H1 (cell line): Measurements from ENCODE around the gene PRRT1B. TPM values are rescaled to one million over a fixed set of nuclear protein-coding genes. Genes with fewer than 3 reads are reported as not detected.

Experiments used
- CTCF ChIA-PET: fragments of 300-600 bp; sonication (Branson Sonifier 250); formaldehyde crosslinking; loops from one replicate; lab custom pipeline; 2021; ENCODE audit not compliant: partially characterized antibody; lab: Charles Lee
- POLR2A ChIA-PET: fragments of 300-600 bp; sonication (Branson Sonifier 250); formaldehyde crosslinking; loops from one replicate; lab custom pipeline; 2021; ENCODE audit warnings: inconsistent platforms; ENCODE audit not compliant: partially characterized antibody; lab: Charles Lee
- DNase-seq, 2 experiments: peaks; one replicate each; pipeline versions ENCODE4 v3.0.0 to v3.0.0-alpha.2; 2010 to 2022; ENCODE audit warnings: low spot score in 2 of 2, low read depth in 1 of 2, mixed read lengths in 1 of 2
- FAIRE-seq: peaks from 2 replicates; lab custom pipeline; 2011; peaks lifted over from hg19 to GRCh38; lab: Jason Lieb, UNC
- H2AFZ ChIP-seq: 2 replicates; pipeline ENCODE4 v1.8.1; 2012; ENCODE audit warnings: low read length, inconsistent platforms
- H2AK5ac ChIP-seq: 2 replicates; pipeline ENCODE4 v1.6.1; 2013; ENCODE audit warnings: low read depth, low read length
- H2BK120ac ChIP-seq: replicated peaks from 2 replicates; pipeline ENCODE3; 2013; ENCODE audit warnings: low read depth, low read length, inconsistent platforms
- H2BK12ac ChIP-seq: 2 replicates; pipeline ENCODE4 v1.6.1; 2013; ENCODE audit warnings: low read depth, low read length
- H2BK15ac ChIP-seq: 2 replicates; pipeline ENCODE4 v1.6.1; 2013; ENCODE audit warnings: low read length
- H2BK20ac ChIP-seq: 2 replicates; pipeline ENCODE4 v1.6.1; 2013; ENCODE audit warnings: low read length
- H2BK5ac ChIP-seq: 2 replicates; pipeline ENCODE4 v1.6.1; 2013; ENCODE audit warnings: low read depth, low read length
- H3K14ac ChIP-seq: 2 replicates; pipeline ENCODE4 v1.6.1; 2013; ENCODE audit warnings: inconsistent platforms; ENCODE audit not compliant: insufficient read length
- H3K18ac ChIP-seq: 2 replicates; pipeline ENCODE4 v1.6.1; 2013; ENCODE audit warnings: low read length; ENCODE audit errors: extremely low read depth
- H3K23ac ChIP-seq: 2 replicates; pipeline ENCODE4 v1.6.1; 2013; ENCODE audit warnings: inconsistent platforms; ENCODE audit not compliant: insufficient read length
- H3K23me2 ChIP-seq: 2 replicates; pipeline ENCODE4 v1.6.1; 2013; ENCODE audit warnings: low read depth, low read length
- H3K27ac ChIP-seq: 2 replicates; pipeline ENCODE4 v1.6.1; 2011; ENCODE audit warnings: low read depth, low read length, inconsistent platforms
- H3K27me3 ChIP-seq, 4 experiments: replicated peaks in 1 of 4; 1 replicate in 1 of 4; 2 replicates in 3 of 4; pipeline versions ENCODE4 v1.6.1 to v1.8.1; 2011 to 2013; ENCODE audit warnings: low read length in 3 of 4, mild to moderate bottlenecking in 3 of 4, inconsistent platforms in 2 of 4, mixed read lengths in 2 of 4, moderate library complexity in 1 of 4; ENCODE audit not compliant: control insufficient read depth in 3 of 4, insufficient read depth in 3 of 4; ENCODE audit errors: extremely low read depth in 1 of 4
- H3K36me3 ChIP-seq, 4 experiments: 2 replicates each; pipeline versions ENCODE4 v1.6.1 to v1.8.1; 2011 to 2013; ENCODE audit warnings: mild to moderate bottlenecking in 4 of 4, low read length in 3 of 4, moderate library complexity in 2 of 4, control low read depth in 1 of 4, inconsistent platforms in 1 of 4; ENCODE audit not compliant: insufficient read depth in 4 of 4, control insufficient read depth in 2 of 4
- H3K4ac ChIP-seq: replicated peaks from 2 replicates; pipeline ENCODE3; 2013; ENCODE audit warnings: low read length, low read depth, mixed read lengths, inconsistent platforms; ENCODE audit not compliant: insufficient read length
- H3K4me1 ChIP-seq, 4 experiments: replicated peaks in 1 of 4; 1 replicate in 1 of 4; 2 replicates in 3 of 4; pipeline versions ENCODE4 v1.6.1 to v1.8.1; 2011 to 2013; ENCODE audit warnings: low read length in 3 of 4, inconsistent platforms in 2 of 4, mixed read lengths in 1 of 4; ENCODE audit not compliant: insufficient read depth in 4 of 4, control insufficient read depth in 3 of 4
- H3K4me2 ChIP-seq, 2 experiments: 2 replicates each; pipeline versions ENCODE4 v1.6.1 to v1.8.1; 2011 to 2013; ENCODE audit warnings: low read depth in 2 of 2, low read length in 2 of 2, control low read depth in 1 of 2, inconsistent platforms in 1 of 2, mild to moderate bottlenecking in 1 of 2; ENCODE audit not compliant: insufficient read depth in 1 of 2
- H3K4me3 ChIP-seq, 4 experiments: fragments of 200-600, 300-600 bp in 1 of 4; sonication (generic), shearing (Covaris generic), sonication (Bioruptor Twin) in 1 of 4; 2 replicates each; pipeline versions ENCODE4 v1.5.1 to v1.8.1; 2011 to 2016; ENCODE audit warnings: low read length in 4 of 4, low read depth in 3 of 4, control low read depth in 2 of 4, inconsistent platforms in 2 of 4, mild to moderate bottlenecking in 2 of 4, mixed read lengths in 1 of 4, moderate library complexity in 1 of 4; ENCODE audit not compliant: insufficient read depth in 2 of 4; ENCODE audit errors: extremely low read depth in 1 of 4
- H3K56ac ChIP-seq: replicated peaks from 2 replicates; pipeline ENCODE3; 2013; ENCODE audit warnings: low read depth, mild to moderate bottlenecking, mixed read lengths, low read length, inconsistent platforms; ENCODE audit not compliant: insufficient read length
- H3K79me1 ChIP-seq: 2 replicates; pipeline ENCODE4 v1.6.1; 2013; ENCODE audit warnings: low read depth, low read length, control low read depth
- H3K79me2 ChIP-seq, 2 experiments: 2 replicates each; pipeline versions ENCODE4 v1.6.1 to v1.8.1; 2012 to 2013; ENCODE audit warnings: low read length in 2 of 2, mild to moderate bottlenecking in 2 of 2, inconsistent platforms in 1 of 2; ENCODE audit not compliant: insufficient read depth in 2 of 2, control insufficient read depth in 1 of 2
- H3K9ac ChIP-seq, 4 experiments: replicated peaks in 1 of 4; 1 replicate in 1 of 4; 2 replicates in 3 of 4; pipeline versions ENCODE4 v1.6.1 to v1.8.1; 2011 to 2013; ENCODE audit warnings: low read depth in 3 of 4, low read length in 3 of 4, control low read depth in 2 of 4, mild to moderate bottlenecking in 2 of 4, moderate library complexity in 2 of 4, inconsistent platforms in 1 of 4; ENCODE audit errors: extremely low read depth in 1 of 4
- H3K9me3 ChIP-seq, 2 experiments: 2 replicates each; pipeline versions ENCODE4 v1.6.1 to v1.8.1; 2012 to 2013; ENCODE audit warnings: mild to moderate bottlenecking in 2 of 2, moderate library complexity in 2 of 2, control low read depth in 1 of 2, inconsistent platforms in 1 of 2, low read depth in 1 of 2, low read length in 1 of 2, mixed read lengths in 1 of 2; ENCODE audit not compliant: insufficient read depth in 2 of 2
- H4K20me1 ChIP-seq, 2 experiments: replicated peaks in 1 of 2; 2 replicates each; pipeline versions ENCODE3 to v1.8.1; 2011 to 2013; ENCODE audit warnings: inconsistent platforms in 2 of 2, low read length in 2 of 2, mild to moderate bottlenecking in 1 of 2; ENCODE audit not compliant: insufficient read depth in 2 of 2, control insufficient read depth in 1 of 2
- H4K5ac ChIP-seq: 2 replicates; pipeline ENCODE4 v1.6.1; 2013; ENCODE audit warnings: low read length, low read depth, mixed read lengths, inconsistent platforms; ENCODE audit not compliant: insufficient read length
- H4K8ac ChIP-seq: 2 replicates; pipeline ENCODE4 v1.8.0; 2013; ENCODE audit warnings: mild to moderate bottlenecking, moderate library complexity, low read length, inconsistent platforms; ENCODE audit not compliant: insufficient read depth; ENCODE audit errors: extremely low read depth
- H4K91ac ChIP-seq: replicated peaks from 2 replicates; pipeline ENCODE3; 2013; ENCODE audit warnings: low read length, mixed read lengths, inconsistent platforms; ENCODE audit not compliant: insufficient read length
- BCL11A ChIP-seq, 2 experiments: IDR thresholded peaks; one replicate each; pipeline ENCODE4 v1.6.1; 2011; ENCODE audit warnings: low read depth in 2 of 2, low read length in 2 of 2, mild to moderate bottlenecking in 2 of 2
- CTCF ChIP-seq, 3 experiments: IDR thresholded peaks; 1 replicate in 2 of 3; 2 replicates in 1 of 3; pipeline versions ENCODE4 v1.5.1 to v1.6.1; 2011; ENCODE audit warnings: low read length in 3 of 3, mild to moderate bottlenecking in 3 of 3, inconsistent platforms in 2 of 3, low read depth in 1 of 3, moderate library complexity in 1 of 3; ENCODE audit not compliant: insufficient read depth in 1 of 3; ENCODE audit errors: control extremely low read depth in 1 of 3
- GTF2F1 ChIP-seq: IDR thresholded peaks from 2 replicates; pipeline ENCODE4 v1.6.1; 2012; ENCODE audit warnings: low read depth, low read length, improper control_type of control experiment, borderline replicate concordance
- JUND ChIP-seq: IDR thresholded peaks from 2 replicates; pipeline ENCODE4 v1.6.1; 2011; ENCODE audit warnings: mild to moderate bottlenecking, improper control_type of control experiment, low read length
- MAX ChIP-seq: IDR thresholded peaks from 2 replicates; pipeline ENCODE4 v1.6.1; 2012; ENCODE audit warnings: inconsistent platforms
- RFX5 ChIP-seq: IDR thresholded peaks from 2 replicates; pipeline ENCODE4 v1.6.1; 2011; ENCODE audit warnings: low read depth, low read length, improper control_type of control experiment, borderline replicate concordance
- RXRA ChIP-seq: IDR thresholded peaks from 2 replicates; pipeline ENCODE4 v1.6.1; 2011; ENCODE audit warnings: low read depth, mild to moderate bottlenecking, low read length, moderate library complexity; ENCODE audit not compliant: insufficient read depth
- SP2 ChIP-seq: IDR thresholded peaks from 2 replicates; pipeline ENCODE4 v1.6.1; 2012; ENCODE audit warnings: mild to moderate bottlenecking, low read length, inconsistent platforms
- SRF ChIP-seq: IDR thresholded peaks from 2 replicates; pipeline ENCODE4 v1.6.1; 2011; ENCODE audit warnings: mild to moderate bottlenecking, low read depth, low read length, moderate library complexity
- WGBS, 2 experiments: shearing (Covaris generic) in 1 of 2; methylation state at CpG; one replicate each; pipeline versions ENCODE4 v1.1.6 to v1.1.7; 2013 to 2015; ENCODE audit warnings: low lambda C conversion rate in 2 of 2, mixed read lengths in 2 of 2, inconsistent platforms in 1 of 2, low coverage in 1 of 2, missing lambda C conversion rate in 1 of 2; ENCODE audit not compliant: insufficient replicate concordance in 2 of 2, insufficient coverage in 1 of 2, insufficient read length in 1 of 2; ENCODE audit errors: extremely low coverage in 1 of 2, missing lambda C conversion rate in 1 of 2; 5-methylcytosine and 5-hydroxymethylcytosine counted together
- polyA plus RNA-seq, 7 experiments: library from polyadenylated mRNA; depleted of rRNA in 3 of 7; stranded (reverse) in 5 of 7; unstranded in 2 of 7; fragments of >200 nt in 5 of 7; fragments of 200-250 nt in 2 of 7; gene quantifications; 1 replicate in 5 of 7; 2 replicates in 1 of 7; 4 replicates in 1 of 7; pipeline versions ENCODE4 v1.2.1 to v1.2.3, GENCODE V29; 2011 to 2013; ENCODE audit warnings: missing spikeins in 2 of 7, mixed read lengths in 2 of 7
- total RNA-seq: library from RNA; stranded (reverse); fragmentation: NEBNext Ultra II Directional; extraction: Animal tissue kit (Norgen Biotek cat#: 25700); gene quantifications from 2 replicates; pipeline ENCODE4 v1.2.1, GENCODE V29; 2021
- TF ChIP-seq, protein P1 (sequence below): IDR thresholded peaks from 2 replicates; pipeline ENCODE4 v1.6.1; 2011; ENCODE audit warnings: low read length, improper control_type of control experiment

PRRT1B gene
- total and polyA plus RNA-seq, 2 of the 8 experiments (the other 6 are each of a cell fraction or from before 2014, with no cell fraction given), result 0.30 to 1.2 TPM

DNA sequence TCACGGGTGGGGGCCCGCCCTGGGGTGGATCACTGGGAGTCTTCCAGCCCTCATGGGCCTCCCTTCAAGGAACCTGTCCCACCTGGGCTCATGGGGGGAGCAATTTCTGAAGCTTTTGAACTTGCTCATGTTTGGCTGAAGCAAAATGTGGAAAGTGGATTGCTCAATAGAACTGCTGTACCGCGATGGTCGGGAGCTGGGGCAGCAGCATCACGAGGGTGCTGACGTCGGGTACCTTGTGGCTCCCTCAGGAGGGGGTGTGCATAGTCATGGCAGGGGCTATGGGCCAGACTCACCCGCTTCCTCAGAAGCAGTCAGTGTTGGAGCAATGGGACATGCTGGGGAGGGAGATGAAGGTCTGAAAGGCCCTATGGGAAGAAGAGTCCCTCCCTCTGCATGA lies 57.9 kb downstream of the PRRT1B start:
- 0 out of 2 replicates have a peak, but pooled peaks cover 3% of the 10 kb centered on the region for H3K79me1 ChIP-seq
- peaks cover 0 to 1% of the 10 kb centered on the region in 2 experiments for H4K20me1 ChIP-seq
- H3K36me3 ChIP-seq, result peaks cover 0 to under 1% (median 0%) of the 10 kb centered on the region in 4 experiments; a peak in 3 of 8 replicates
- H3K4ac ChIP-seq, result no peak overlapping the region
- no peaks in the 10 kb centered on the region for H3K9me3 ChIP-seq
- no peak overlapping the region for H3K9ac ChIP-seq
- ChIA-PET CTCF (interaction anchor here (0.7 to 4.1 kb wide), 5 partner anchors 10 to 137 kb away, joined by 3 to 21 read pairs (median 5); partner anchors contain the start of gene RAPGEF1), POLR2A (interaction anchor here (0.6 kb wide), 1 partner anchor 19 kb away, joined by 3 read pairs; no protein-coding TSS in a partner anchor)
- H2BK15ac ChIP-seq, result no peak overlapping the region
- FAIRE-seq, result no peak
- H2AFZ ChIP-seq, result no peak overlapping the region
- no peak overlapping the region for H3K56ac ChIP-seq
- H2BK5ac ChIP-seq, result no peak overlapping the region
- no peak overlapping the region for H3K23ac ChIP-seq
- peaks cover 0 to 11% (median 7%) of the 10 kb centered on the region in 4 experiments; a peak in 6 of 7 replicates for H3K4me1 ChIP-seq
- no peaks in the 10 kb centered on the region for H3K23me2 ChIP-seq
- no peak overlapping the region for H4K8ac ChIP-seq
- H4K5ac ChIP-seq, result no peak overlapping the region
- H3K18ac ChIP-seq, result no peak overlapping the region
- H3K4me3 ChIP-seq, result no peak overlapping the region
- WGBS, 2 experiments, result 96% methylated on average over 9 of the region's 9 CpGs; no CpG with 5 or more reads in 1 of the 2 experiments
- no peak overlapping the region for H3K14ac ChIP-seq
- H3K27ac ChIP-seq, result no peak overlapping the region
- no peak overlapping the region for H2AK5ac ChIP-seq
- DNase-seq, result no peak
- H2BK120ac ChIP-seq, result no peak overlapping the region
- no peaks in the 10 kb centered on the region for H3K79me2 ChIP-seq
- H4K91ac ChIP-seq, result no peak overlapping the region
- no peak overlapping the region for H2BK12ac ChIP-seq
- H3K27me3 ChIP-seq, result no peaks in the 10 kb centered on the region
- H3K4me2 ChIP-seq, result no peak overlapping the region
- no peak overlapping the region for H2BK20ac ChIP-seq
- no peak for TF ChIP-seq CTCF (IDR thresholded peaks at IDR 0.05; ENCODE audit: control extremely low read depth in 1 of 3, insufficient read depth in 1 of 3, low read depth in 1 of 3, low read length in 3 of 3)
- no peak for TF ChIP-seq RFX5
- no peak for TF ChIP-seq JUND
- TF ChIP-seq, protein P1, sequence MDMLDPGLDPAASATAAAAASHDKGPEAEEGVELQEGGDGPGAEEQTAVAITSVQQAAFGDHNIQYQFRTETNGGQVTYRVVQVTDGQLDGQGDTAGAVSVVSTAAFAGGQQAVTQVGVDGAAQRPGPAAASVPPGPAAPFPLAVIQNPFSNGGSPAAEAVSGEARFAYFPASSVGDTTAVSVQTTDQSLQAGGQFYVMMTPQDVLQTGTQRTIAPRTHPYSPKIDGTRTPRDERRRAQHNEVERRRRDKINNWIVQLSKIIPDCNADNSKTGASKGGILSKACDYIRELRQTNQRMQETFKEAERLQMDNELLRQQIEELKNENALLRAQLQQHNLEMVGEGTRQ, result no peak
- TF ChIP-seq SP2, result no peak
- TF ChIP-seq BCL11A (IDR thresholded peaks at IDR 0.05; ENCODE audit: low read depth in 2 of 2, low read length in 2 of 2), result no peak
- no peak for TF ChIP-seq RXRA
- no peak for TF ChIP-seq GTF2F1
- no peak for TF ChIP-seq SRF
- no peak for TF ChIP-seq MAX
